ENCODE measurements around the gene ADCYAP1R1. TPM values are rescaled to one million over a fixed set of nuclear protein-coding genes. Genes with fewer than 3 reads are reported as not detected.

ADCYAP1R1 gene
- total RNA-seq: 0.07 TPM in 1 of 2 replicates, not detected in the other
- long read RNA-seq: 0 reads

- peak; percentile 44 for TF ChIP-seq CTCF (IDR thresholded peaks at IDR 0.05; ENCODE audit: unreplicated experiment)
- H3K4me1 Mint-ChIP-seq (ENCODE audit: low read depth): peaks cover 4% of the 10 kb centered on the region
- peak within 1 kb of the TSS; percentile 64 for H3K4me3 Mint-ChIP-seq (ENCODE audit: low read depth)
- H3K27ac Mint-ChIP-seq: no peak within 1 kb of the TSS
- no peaks in the 10 kb centered on the region for H3K36me3 Mint-ChIP-seq (ENCODE audit: insufficient read depth)
- DNase-seq (ENCODE audit: low spot score, unreplicated experiment): peak; percentile 28
- H3K9me3 Mint-ChIP-seq (ENCODE audit: low read depth): no peaks in the 10 kb centered on the region
- peaks cover 72% of the 10 kb centered on the region for H3K27me3 Mint-ChIP-seq
Measured at GRCh38 chr7:31051598-31052486, at the start of gene ADCYAP1R1. Gene ADCYAP1R1, plus strand, starts transcription at chr7:31052308. Its CDS starts 10,957 bp downstream, at chr7:31063265.

GRCh38 chr7:31003097-31003496 is 49.0 kb upstream of the ADCYAP1R1 start:
- H3K27me3 Mint-ChIP-seq: peaks cover 28% of the 10 kb centered on the region

GRCh38 chr7:31003721-31004120 is 48.4 kb upstream of the ADCYAP1R1 start:
- TF ChIP-seq CTCF (IDR thresholded peaks at IDR 0.05; ENCODE audit: unreplicated experiment): no peak
- Mint-ChIP-seq H3K4me1 (ENCODE audit: low read depth) (no peaks in the 10 kb centered on the region), H3K27ac (no peak overlapping the region), H3K27me3 (peaks cover 31% of the 10 kb centered on the region), H3K9me3 (ENCODE audit: low read depth) (peaks cover 4% of the 10 kb centered on the region), H3K4me3 (ENCODE audit: low read depth) (no peak overlapping the region), H3K36me3 (ENCODE audit: insufficient read depth) (no peaks in the 10 kb centered on the region)
- DNase-seq (ENCODE audit: low spot score, unreplicated experiment): no peak

More at GRCh38 chr7:31003097-31003496, 49.0 kb upstream of the ADCYAP1R1 start:
- H3K36me3 Mint-ChIP-seq (ENCODE audit: insufficient read depth): no peaks in the 10 kb centered on the region
- H3K9me3 Mint-ChIP-seq (ENCODE audit: low read depth): peaks cover 4% of the 10 kb centered on the region
- H3K4me3 Mint-ChIP-seq (ENCODE audit: low read depth): no peak overlapping the region
- no peaks in the 10 kb centered on the region for H3K4me1 Mint-ChIP-seq (ENCODE audit: low read depth)
- H3K27ac Mint-ChIP-seq: no peak overlapping the region
- no peak for TF ChIP-seq CTCF (IDR thresholded peaks at IDR 0.05; ENCODE audit: unreplicated experiment)
- DNase-seq (ENCODE audit: low spot score, unreplicated experiment): no peak

- peaks cover 4% of the 10 kb centered on the region for H3K9me3 Mint-ChIP-seq (ENCODE audit: low read depth)
Measured at GRCh38 chr7:31004393-31004792, 47.7 kb upstream of the ADCYAP1R1 start.

More at GRCh38 chr7:31004393-31004792, 47.7 kb upstream of the ADCYAP1R1 start:
- no peak for DNase-seq (ENCODE audit: low spot score, unreplicated experiment)
- H3K4me1 Mint-ChIP-seq (ENCODE audit: low read depth): no peaks in the 10 kb centered on the region
- no peak for TF ChIP-seq CTCF (IDR thresholded peaks at IDR 0.05; ENCODE audit: unreplicated experiment)
- H3K36me3 Mint-ChIP-seq (ENCODE audit: insufficient read depth): no peaks in the 10 kb centered on the region
- no peak overlapping the region for H3K4me3 Mint-ChIP-seq (ENCODE audit: low read depth)
- H3K27me3 Mint-ChIP-seq: peaks cover 37% of the 10 kb centered on the region
- no peak overlapping the region for H3K27ac Mint-ChIP-seq
